HepG2 (cell line): ENCODE measurements around the gene PCOLCE2.

Experiments
- EZH2 ChIP-seq: conservative IDR thresholded peaks from 2 replicates; pipeline ENCODE4 v1.6.1; 2012; ENCODE audit warnings: mild to moderate bottlenecking, low read depth, low read length, moderate library complexity
- JUNB ChIP-seq: sonication (generic); formaldehyde crosslinking; IDR thresholded peaks from 2 replicates; pipeline ENCODE4 v1.8.0; 2022; ENCODE audit warnings: missing genetic modification reagents, mild to moderate bottlenecking, borderline replicate concordance
- POLR2A ChIP-seq, 2 experiments: IDR thresholded peaks; 2 replicates each; pipeline ENCODE4 v1.6.1; 2011; ENCODE audit warnings: low read depth in 2 of 2, low read length in 2 of 2, mild to moderate bottlenecking in 1 of 2, moderate library complexity in 1 of 2; ENCODE audit not compliant: insufficient read depth in 1 of 2
- POLR2AphosphoS2 ChIP-seq: IDR thresholded peaks from 2 replicates; pipeline ENCODE4 v1.6.1; 2011; ENCODE audit warnings: low read depth, low read length, improper control_type of control experiment
- TBL1XR1 ChIP-seq: fragments of 150-350 bp; IDR thresholded peaks from 2 replicates; pipeline ENCODE4 v1.6.1; 2014; ENCODE audit warnings: borderline replicate concordance, low read length; ENCODE audit not compliant: partially characterized antibody
- TP53 ChIP-seq: sonication (generic); formaldehyde crosslinking; conservative IDR thresholded peaks from 2 replicates; pipeline ENCODE4 v1.4.0; 2020; ENCODE audit warnings: missing genetic modification reagents
- TF ChIP-seq, protein P1 (sequence below): sonication (generic); formaldehyde crosslinking; IDR thresholded peaks from 2 replicates; pipeline ENCODE4 v1.5.0; 2020; ENCODE audit warnings: mild to moderate bottlenecking, missing genetic modification reagents, moderate library complexity
- TF ChIP-seq, protein P2 (sequence below): sonication (generic); formaldehyde crosslinking; IDR thresholded peaks from 2 replicates; pipeline ENCODE4 v1.5.1; 2020; ENCODE audit warnings: mild to moderate bottlenecking, missing genetic modification reagents, borderline replicate concordance
- TF ChIP-seq, protein P3 (sequence below): sonication (generic); formaldehyde crosslinking; conservative IDR thresholded peaks from 2 replicates; pipeline ENCODE4 v1.4.0; 2020; ENCODE audit warnings: missing genetic modification reagents

DNA sequence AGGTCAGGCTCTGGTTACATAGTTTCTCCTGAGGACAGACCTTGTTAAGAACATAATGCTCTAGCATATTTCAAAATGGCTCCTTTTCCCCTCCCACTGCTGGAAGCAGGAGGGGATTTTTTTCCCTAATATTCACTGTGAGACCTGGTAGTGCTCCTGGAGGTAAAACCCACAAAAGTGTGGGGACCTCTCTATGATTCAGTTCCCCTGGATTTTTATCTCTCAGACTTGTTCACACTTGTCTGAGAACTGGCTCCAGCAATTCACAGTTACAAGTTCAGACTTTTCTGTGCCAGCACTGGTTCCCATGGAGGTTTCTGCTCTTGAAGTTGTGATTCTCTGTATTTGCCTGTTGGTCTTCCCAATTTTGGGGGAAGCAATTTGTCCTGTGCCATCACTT lies 36.3 kb upstream of the PCOLCE2 start:
- TF ChIP-seq TP53 (CRISPR knock-in tag) (no peak), TBL1XR1 (no peak), POLR2A (IDR thresholded peaks at IDR 0.05; ENCODE audit: insufficient read depth in 1 of 2, low read depth in 2 of 2, low read length in 2 of 2) (no peak), POLR2AphosphoS2 (no peak), EZH2 (no peak), JUNB (CRISPR knock-in tag) (no peak)
- TF ChIP-seq, protein P1, sequence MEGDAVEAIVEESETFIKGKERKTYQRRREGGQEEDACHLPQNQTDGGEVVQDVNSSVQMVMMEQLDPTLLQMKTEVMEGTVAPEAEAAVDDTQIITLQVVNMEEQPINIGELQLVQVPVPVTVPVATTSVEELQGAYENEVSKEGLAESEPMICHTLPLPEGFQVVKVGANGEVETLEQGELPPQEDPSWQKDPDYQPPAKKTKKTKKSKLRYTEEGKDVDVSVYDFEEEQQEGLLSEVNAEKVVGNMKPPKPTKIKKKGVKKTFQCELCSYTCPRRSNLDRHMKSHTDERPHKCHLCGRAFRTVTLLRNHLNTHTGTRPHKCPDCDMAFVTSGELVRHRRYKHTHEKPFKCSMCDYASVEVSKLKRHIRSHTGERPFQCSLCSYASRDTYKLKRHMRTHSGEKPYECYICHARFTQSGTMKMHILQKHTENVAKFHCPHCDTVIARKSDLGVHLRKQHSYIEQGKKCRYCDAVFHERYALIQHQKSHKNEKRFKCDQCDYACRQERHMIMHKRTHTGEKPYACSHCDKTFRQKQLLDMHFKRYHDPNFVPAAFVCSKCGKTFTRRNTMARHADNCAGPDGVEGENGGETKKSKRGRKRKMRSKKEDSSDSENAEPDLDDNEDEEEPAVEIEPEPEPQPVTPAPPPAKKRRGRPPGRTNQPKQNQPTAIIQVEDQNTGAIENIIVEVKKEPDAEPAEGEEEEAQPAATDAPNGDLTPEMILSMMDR (CRISPR knock-in tag): no peak
- TF ChIP-seq, protein P2, sequence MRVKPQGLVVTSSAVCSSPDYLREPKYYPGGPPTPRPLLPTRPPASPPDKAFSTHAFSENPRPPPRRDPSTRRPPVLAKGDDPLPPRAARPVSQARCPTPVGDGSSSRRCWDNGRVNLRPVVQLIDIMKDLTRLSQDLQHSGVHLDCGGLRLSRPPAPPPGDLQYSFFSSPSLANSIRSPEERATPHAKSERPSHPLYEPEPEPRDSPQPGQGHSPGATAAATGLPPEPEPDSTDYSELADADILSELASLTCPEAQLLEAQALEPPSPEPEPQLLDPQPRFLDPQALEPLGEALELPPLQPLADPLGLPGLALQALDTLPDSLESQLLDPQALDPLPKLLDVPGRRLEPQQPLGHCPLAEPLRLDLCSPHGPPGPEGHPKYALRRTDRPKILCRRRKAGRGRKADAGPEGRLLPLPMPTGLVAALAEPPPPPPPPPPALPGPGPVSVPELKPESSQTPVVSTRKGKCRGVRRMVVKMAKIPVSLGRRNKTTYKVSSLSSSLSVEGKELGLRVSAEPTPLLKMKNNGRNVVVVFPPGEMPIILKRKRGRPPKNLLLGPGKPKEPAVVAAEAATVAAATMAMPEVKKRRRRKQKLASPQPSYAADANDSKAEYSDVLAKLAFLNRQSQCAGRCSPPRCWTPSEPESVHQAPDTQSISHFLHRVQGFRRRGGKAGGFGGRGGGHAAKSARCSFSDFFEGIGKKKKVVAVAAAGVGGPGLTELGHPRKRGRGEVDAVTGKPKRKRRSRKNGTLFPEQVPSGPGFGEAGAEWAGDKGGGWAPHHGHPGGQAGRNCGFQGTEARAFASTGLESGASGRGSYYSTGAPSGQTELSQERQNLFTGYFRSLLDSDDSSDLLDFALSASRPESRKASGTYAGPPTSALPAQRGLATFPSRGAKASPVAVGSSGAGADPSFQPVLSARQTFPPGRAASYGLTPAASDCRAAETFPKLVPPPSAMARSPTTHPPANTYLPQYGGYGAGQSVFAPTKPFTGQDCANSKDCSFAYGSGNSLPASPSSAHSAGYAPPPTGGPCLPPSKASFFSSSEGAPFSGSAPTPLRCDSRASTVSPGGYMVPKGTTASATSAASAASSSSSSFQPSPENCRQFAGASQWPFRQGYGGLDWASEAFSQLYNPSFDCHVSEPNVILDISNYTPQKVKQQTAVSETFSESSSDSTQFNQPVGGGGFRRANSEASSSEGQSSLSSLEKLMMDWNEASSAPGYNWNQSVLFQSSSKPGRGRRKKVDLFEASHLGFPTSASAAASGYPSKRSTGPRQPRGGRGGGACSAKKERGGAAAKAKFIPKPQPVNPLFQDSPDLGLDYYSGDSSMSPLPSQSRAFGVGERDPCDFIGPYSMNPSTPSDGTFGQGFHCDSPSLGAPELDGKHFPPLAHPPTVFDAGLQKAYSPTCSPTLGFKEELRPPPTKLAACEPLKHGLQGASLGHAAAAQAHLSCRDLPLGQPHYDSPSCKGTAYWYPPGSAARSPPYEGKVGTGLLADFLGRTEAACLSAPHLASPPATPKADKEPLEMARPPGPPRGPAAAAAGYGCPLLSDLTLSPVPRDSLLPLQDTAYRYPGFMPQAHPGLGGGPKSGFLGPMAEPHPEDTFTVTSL (CRISPR knock-in tag): no peak
- TF ChIP-seq, protein P3, sequence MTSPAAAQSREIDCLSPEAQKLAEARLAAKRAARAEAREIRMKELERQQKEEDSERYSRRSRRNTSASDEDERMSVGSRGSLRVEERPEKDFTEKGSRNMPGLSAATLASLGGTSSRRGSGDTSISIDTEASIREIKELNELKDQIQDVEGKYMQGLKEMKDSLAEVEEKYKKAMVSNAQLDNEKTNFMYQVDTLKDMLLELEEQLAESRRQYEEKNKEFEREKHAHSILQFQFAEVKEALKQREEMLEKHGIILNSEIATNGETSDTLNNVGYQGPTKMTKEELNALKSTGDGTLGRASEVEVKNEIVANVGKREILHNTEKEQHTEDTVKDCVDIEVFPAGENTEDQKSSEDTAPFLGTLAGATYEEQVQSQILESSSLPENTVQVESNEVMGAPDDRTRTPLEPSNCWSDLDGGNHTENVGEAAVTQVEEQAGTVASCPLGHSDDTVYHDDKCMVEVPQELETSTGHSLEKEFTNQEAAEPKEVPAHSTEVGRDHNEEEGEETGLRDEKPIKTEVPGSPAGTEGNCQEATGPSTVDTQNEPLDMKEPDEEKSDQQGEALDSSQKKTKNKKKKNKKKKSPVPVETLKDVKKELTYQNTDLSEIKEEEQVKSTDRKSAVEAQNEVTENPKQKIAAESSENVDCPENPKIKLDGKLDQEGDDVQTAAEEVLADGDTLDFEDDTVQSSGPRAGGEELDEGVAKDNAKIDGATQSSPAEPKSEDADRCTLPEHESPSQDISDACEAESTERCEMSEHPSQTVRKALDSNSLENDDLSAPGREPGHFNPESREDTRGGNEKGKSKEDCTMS: no peak
